HepG2 (cell line): ENCODE data around the gene CABLES2. TPM values are rescaled to one million over a fixed set of nuclear protein-coding genes. Genes with fewer than 3 reads are reported as not detected.

Source experiments
- ATAC-seq: fragments of 200-7000 bp; cut with Tn5 transposase; 3 replicates; pipeline ENCODE4 v1.9.1; 2020; ENCODE audit warnings: mild to moderate bottlenecking, moderate library complexity
- BruUV-seq: library from RNA; stranded (reverse); fragments of 400-500 nt; replicated peaks from 2 replicates; lab custom pipeline; 2021; lab: Mats Ljungman, UMichigan
- CTCF ChIA-PET: fragments of 300-600 bp; formaldehyde crosslinking; extraction: SDS; loops from one replicate; lab custom pipeline; 2021; ENCODE audit warnings: low total read pairs, inconsistent platforms, low intra/inter-chr PET ratio; lab: Yijun Ruan, JAX
- POLR2A ChIA-PET: fragments of 350-600 bp; sonication (Branson Sonifier 250); formaldehyde crosslinking; loops from one replicate; lab custom pipeline; 2020; ENCODE audit warnings: antibody characterized with exemption, inconsistent platforms; lab: Yijun Ruan, JAX
- DNase-seq: peaks from one replicate; pipeline ENCODE4 v3.0.0-alpha.2; 2015; ENCODE audit warnings: low spot score
- FAIRE-seq: peaks from 3 replicates; lab custom pipeline; 2011; peaks lifted over from hg19 to GRCh38; lab: Jason Lieb, UNC
- H2AFZ ChIP-seq: one replicate; pipeline ENCODE4 v1.6.1; 2011; ENCODE audit warnings: low read length, inconsistent platforms
- H3K27ac ChIP-seq: fragments of 300-600 bp; 3 replicates; pipeline ENCODE4 v1.8.0; 2011; ENCODE audit warnings: mixed run types, mild to moderate bottlenecking, mixed read lengths, low read length, inconsistent platforms; ENCODE audit not compliant: insufficient read depth; ENCODE audit errors: extremely low read length
- H3K27me3 ChIP-seq, 2 experiments: fragments of 200-600 bp in 1 of 2; 2 replicates in 1 of 2; 3 replicates in 1 of 2; pipeline versions ENCODE4 v1.6.0 to v1.8.0; 2011; ENCODE audit warnings: low read length in 2 of 2, mild to moderate bottlenecking in 2 of 2, moderate library complexity in 2 of 2, inconsistent platforms in 1 of 2; ENCODE audit not compliant: insufficient read depth in 2 of 2, control insufficient read depth in 1 of 2
- H3K36me3 ChIP-seq, 2 experiments: fragments of 200-600 bp in 1 of 2; replicated peaks in 1 of 2; 2 replicates in 1 of 2; 3 replicates in 1 of 2; pipeline versions ENCODE4 v1.5.1 to v1.8.0; 2011; ENCODE audit warnings: low read length in 2 of 2, inconsistent platforms in 1 of 2; ENCODE audit not compliant: insufficient read depth in 2 of 2, control insufficient read depth in 1 of 2
- H3K4me1 ChIP-seq: 2 replicates; pipeline ENCODE4 v1.5.1; 2012; ENCODE audit warnings: low read length, inconsistent platforms; ENCODE audit not compliant: insufficient read depth
- H3K4me2 ChIP-seq: 2 replicates; pipeline ENCODE4 v1.6.0; 2011; ENCODE audit warnings: low read depth, low read length, inconsistent platforms
- H3K4me3 ChIP-seq, 3 experiments: fragments of 200-600 bp in 1 of 3; sonication (generic), shearing (Covaris generic) in 1 of 3; replicated peaks in 1 of 3; 2 replicates each; pipeline ENCODE4 v1.5.1; 2011 to 2016; ENCODE audit warnings: low read length in 3 of 3, inconsistent platforms in 2 of 3, low read depth in 2 of 3, mild to moderate bottlenecking in 2 of 3, control low read depth in 1 of 3, mixed read lengths in 1 of 3; ENCODE audit not compliant: insufficient read depth in 1 of 3
- H3K79me2 ChIP-seq: one replicate; pipeline ENCODE4 v1.6.1; 2011; ENCODE audit warnings: low read length, inconsistent platforms; ENCODE audit not compliant: insufficient read depth
- H3K9ac ChIP-seq: 2 replicates; pipeline ENCODE4 v1.6.0; 2011; ENCODE audit warnings: mild to moderate bottlenecking, low read depth, low read length, inconsistent platforms; ENCODE audit not compliant: insufficient read depth
- H3K9me3 ChIP-seq: 2 replicates; pipeline ENCODE4 v1.5.1; 2012; ENCODE audit warnings: mild to moderate bottlenecking, low read length
- H4K20me1 ChIP-seq: 2 replicates; pipeline ENCODE4 v1.6.0; 2011; ENCODE audit warnings: inconsistent platforms, mild to moderate bottlenecking, low read length, moderate library complexity; ENCODE audit not compliant: insufficient read depth
- EHMT2 ChIP-seq: fragments of 200-600 bp; sonication (generic); IDR thresholded peaks from 2 replicates; pipeline ENCODE4 v1.7.0; 2017; ENCODE audit warnings: antibody characterized with exemption, low read depth, low read length, borderline replicate concordance
- ESRRA ChIP-seq: sonication (generic); formaldehyde crosslinking; IDR thresholded peaks from 2 replicates; pipeline ENCODE4 v1.5.1; 2020; ENCODE audit warnings: mild to moderate bottlenecking, low read depth, missing genetic modification reagents
- NR1H2 ChIP-seq: sonication (generic); formaldehyde crosslinking; IDR thresholded peaks from 2 replicates; pipeline ENCODE4 v1.8.1; 2022; ENCODE audit warnings: low read depth, missing genetic modification reagents, borderline replicate concordance
- ZNF615 ChIP-seq: sonication (generic); formaldehyde crosslinking; IDR thresholded peaks from 2 replicates; pipeline ENCODE4 v1.5.0; 2020; ENCODE audit warnings: mild to moderate bottlenecking, missing genetic modification reagents, borderline replicate concordance
- WGBS: methylation state at CpG from one replicate; pipeline ENCODE4 v1.1.6; 2017; ENCODE audit warnings: low lambda C conversion rate; 5-methylcytosine and 5-hydroxymethylcytosine counted together
- in situ Hi-C: cut with HindIII; loops from 2 replicates; pipeline ENCODE4 v1.10.0; 2017; ENCODE audit warnings: low pct_unique_long_range_greater_than_20kb; ENCODE audit not compliant: extremely low pct_ligation_motif_present
- intact Hi-C: fragments of 100-400 bp; cut with micrococcal nuclease; formaldehyde crosslinking; loops from one replicate; pipeline ENCODE4 v1.10.0; 2022; ENCODE audit not compliant: unreplicated experiment
- polyA plus RNA-seq, 8 experiments: library from polyadenylated mRNA; depleted of rRNA in 3 of 8; stranded (reverse) in 7 of 8; unstranded in 1 of 8; fragments of >200 nt; fragmentation: Illumina TruSeq in 4 of 8; extraction: Trizol in 4 of 8; gene quantifications; 2 replicates each; pipeline versions ENCODE4 v1.2.1 to v1.2.3, GENCODE V29; 2011 to 2016; ENCODE audit warnings: low read depth in 4 of 8, missing spikeins in 1 of 8, mixed read lengths in 1 of 8; ENCODE audit not compliant: insufficient read depth in 1 of 8
- total RNA-seq, 5 experiments: library from RNA; depleted of rRNA; stranded (reverse); fragments of >200 nt; fragmentation: Illumina TruSeq; extraction: Trizol; gene quantifications; 2 replicates each; pipeline ENCODE4 v1.2.3, GENCODE V29; 2016; ENCODE audit warnings: low read depth in 1 of 5
- TF ChIP-seq, protein P1 (sequence below): sonication (generic); formaldehyde crosslinking; IDR thresholded peaks from 2 replicates; pipeline ENCODE4 v1.4.0; 2020; ENCODE audit warnings: mild to moderate bottlenecking, missing genetic modification reagents
- TF ChIP-seq, protein P2 (sequence below): sonication (generic); formaldehyde crosslinking; IDR thresholded peaks from 2 replicates; pipeline ENCODE4 v1.5.0; 2020; ENCODE audit warnings: missing genetic modification reagents

Gene CABLES2
- total and polyA plus RNA-seq, 2 of the 13 experiments (the other 11 are each of a cell fraction or from before 2014, with no cell fraction given) = 5.2 to 9.7 TPM

DNA sequence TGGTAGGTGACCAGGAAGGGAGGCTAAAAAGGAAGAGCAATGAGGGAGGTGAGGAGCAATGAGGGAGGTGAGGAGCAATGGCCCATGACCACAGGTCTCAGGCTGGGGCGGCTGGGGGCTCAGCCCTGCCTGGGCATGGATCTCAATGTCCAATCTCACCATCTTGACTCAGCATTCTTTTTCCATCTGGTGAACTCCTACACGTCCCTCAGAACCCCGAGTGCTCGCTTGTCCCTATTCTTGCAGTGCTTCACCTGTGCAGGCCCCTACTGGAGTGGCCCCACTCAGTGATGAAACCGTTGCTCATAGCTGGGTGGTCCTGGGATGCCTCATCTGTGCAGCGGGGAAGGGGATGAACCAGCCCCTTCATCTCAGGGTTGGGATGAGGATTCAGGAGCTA, 37.2 kb upstream of the CABLES2 start (continued):
- TF ChIP-seq, protein P1, sequence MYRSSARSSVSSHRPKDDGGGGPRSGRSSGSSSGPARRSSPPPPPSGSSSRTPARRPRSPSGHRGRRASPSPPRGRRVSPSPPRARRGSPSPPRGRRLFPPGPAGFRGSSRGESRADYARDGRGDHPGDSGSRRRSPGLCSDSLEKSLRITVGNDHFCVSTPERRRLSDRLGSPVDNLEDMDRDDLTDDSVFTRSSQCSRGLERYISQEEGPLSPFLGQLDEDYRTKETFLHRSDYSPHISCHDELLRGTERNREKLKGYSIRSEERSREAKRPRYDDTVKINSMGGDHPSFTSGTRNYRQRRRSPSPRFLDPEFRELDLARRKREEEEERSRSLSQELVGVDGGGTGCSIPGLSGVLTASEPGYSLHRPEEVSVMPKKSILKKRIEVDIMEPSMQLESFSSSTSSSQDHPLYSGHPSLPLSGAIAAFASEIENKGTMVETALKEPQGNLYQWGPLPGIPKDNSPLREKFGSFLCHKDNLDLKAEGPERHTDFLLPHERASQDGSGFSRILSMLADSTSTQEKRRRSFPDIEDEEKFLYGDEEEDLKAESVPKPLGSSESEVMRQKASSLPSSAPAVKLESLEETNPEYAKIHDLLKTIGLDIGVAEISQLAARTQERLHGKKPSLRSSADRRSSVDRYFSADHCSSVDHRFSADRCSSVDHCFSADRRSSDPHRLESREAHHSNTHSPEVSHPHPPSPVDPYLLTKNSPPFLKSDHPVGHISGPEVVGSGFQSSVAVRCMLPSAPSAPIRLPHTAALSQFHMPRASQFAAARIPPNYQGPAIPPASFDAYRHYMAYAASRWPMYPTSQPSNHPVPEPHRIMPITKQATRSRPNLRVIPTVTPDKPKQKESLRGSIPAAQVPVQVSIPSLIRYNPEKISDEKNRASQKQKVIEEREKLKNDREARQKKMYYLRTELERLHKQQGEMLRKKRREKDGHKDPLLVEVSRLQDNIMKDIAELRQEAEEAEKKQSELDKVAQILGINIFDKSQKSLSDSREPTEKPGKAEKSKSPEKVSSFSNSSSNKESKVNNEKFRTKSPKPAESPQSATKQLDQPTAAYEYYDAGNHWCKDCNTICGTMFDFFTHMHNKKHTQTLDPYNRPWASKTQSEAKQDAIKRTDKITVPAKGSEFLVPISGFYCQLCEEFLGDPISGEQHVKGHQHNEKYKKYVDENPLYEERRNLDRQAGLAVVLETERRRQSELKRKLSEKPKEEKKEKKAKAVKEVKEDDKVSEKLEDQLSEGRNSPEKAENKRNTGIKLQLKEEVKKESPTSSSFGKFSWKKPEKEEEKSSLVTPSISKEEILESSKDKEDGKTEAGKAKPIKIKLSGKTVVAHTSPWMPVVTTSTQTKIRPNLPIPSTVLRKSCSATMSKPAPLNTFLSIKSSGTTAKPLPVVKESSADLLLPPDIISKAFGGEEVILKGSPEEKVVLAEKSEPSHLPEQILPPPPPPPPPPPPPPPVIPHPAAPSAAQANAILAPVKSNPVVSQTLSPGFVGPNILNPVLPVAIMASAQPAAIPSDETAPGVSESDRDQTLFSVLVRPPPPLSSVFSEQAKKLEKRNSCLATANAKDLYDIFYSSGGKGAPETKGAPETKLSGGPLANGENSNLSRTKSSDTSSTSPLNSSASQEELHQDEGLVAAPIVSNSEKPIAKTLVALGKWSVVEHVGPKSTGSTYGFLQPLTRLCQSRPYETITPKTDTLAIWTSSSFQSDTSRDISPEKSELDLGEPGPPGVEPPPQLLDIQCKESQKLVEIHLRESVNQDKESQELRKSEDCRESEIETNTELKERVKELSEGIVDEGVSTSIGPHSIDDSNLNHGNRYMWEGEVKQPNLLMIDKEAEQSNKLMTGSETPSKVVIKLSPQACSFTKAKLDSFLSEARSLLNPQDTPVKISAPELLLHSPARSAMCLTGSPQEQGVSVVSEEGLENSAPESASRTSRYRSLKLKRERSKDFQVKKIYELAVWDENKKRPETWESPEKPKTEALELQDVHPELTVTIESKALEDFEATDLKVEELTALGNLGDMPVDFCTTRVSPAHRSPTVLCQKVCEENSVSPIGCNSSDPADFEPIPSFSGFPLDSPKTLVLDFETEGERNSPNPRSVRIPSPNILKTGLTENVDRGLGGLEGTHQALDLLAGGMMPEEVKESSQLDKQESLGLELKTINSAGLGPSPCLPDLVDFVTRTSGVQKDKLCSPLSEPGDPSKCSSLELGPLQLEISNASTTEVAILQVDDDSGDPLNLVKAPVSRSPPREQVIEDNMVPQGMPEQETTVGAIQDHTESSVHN (CRISPR knock-in tag) = no peak
- TF ChIP-seq, protein P2, sequence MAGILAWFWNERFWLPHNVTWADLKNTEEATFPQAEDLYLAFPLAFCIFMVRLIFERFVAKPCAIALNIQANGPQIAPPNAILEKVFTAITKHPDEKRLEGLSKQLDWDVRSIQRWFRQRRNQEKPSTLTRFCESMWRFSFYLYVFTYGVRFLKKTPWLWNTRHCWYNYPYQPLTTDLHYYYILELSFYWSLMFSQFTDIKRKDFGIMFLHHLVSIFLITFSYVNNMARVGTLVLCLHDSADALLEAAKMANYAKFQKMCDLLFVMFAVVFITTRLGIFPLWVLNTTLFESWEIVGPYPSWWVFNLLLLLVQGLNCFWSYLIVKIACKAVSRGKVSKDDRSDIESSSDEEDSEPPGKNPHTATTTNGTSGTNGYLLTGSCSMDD = no peak

DNA sequence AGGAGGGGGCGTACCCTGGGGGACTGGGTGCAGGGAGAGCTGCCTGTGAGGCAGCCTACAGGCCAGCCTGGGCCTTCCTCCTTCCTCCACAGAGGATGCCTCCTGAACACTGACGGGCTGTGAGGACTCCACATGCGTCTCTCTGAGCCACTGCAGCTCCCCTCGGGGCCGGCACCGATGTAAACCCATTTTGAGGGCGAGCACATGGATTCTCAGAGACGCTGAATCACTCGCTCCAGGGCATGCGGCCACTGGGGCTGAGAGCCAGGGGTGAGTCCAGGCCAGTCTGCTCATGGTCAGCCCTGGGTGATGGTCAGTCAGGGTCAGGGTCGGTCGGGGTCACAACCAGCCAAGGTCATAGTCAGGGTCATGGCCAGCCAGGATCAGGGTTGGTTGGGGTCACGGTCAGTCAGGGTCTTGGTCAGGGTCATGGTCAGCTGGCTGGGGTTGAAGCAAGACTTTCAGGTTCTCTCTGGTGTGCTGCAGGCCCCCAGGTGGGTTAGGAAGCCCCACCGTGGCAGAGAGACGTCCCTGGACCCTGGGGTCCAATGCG, 35.0 kb upstream of the CABLES2 start:
- intact Hi-C loops = no loop called here
- CTCF ChIA-PET = no interaction called here
- POLR2A ChIA-PET = no interaction called here
- Histone ChIP-seq H3K4me1 (peaks cover 4% of the 10 kb centered on the region), H4K20me1 (peaks cover 6% of the 10 kb centered on the region; the same call in 1 of the 2 replicates), H3K27ac (no peak overlapping the region), H2AFZ (no peak overlapping the region), H3K36me3 (no peaks in the 10 kb centered on the region), H3K9me3 (no peaks in the 10 kb centered on the region), H3K4me2 (no peak overlapping the region), H3K9ac (no peak overlapping the region), H3K27me3 (peaks cover 42 to 94% of the 10 kb centered on the region in 2 experiments), H3K79me2 (no peaks in the 10 kb centered on the region), H3K4me3 (no peak overlapping the region)
- FAIRE-seq (no peak), ATAC-seq (peak; percentile 6; the same call in 1 of the 3 replicates), DNase-seq (no peak)
- in situ Hi-C loops = no loop called here
- WGBS = 40% methylated on average over 1 of the region's 16 CpGs
- BruUV-seq = no TSS peak
- TF ChIP-seq NR1H2 (peak; percentile 83; the same call in 1 of the 2 replicates), EHMT2 (no peak), ESRRA (CRISPR knock-in tag) (peak; percentile 74; the same call in 1 of the 2 replicates), ZNF615 (CRISPR knock-in tag) (no peak)
